ENCODE results near the gene SCN2B. TPM values are rescaled to one million over a fixed set of nuclear protein-coding genes. Genes with fewer than 3 reads are reported as not detected.
A peak's percentile ranks its signal among the peaks of the same experiment; 100 is the strongest.

Gene SCN2B
- total RNA-seq, 1 experiment from 2014 or later, result not detected

DNA sequence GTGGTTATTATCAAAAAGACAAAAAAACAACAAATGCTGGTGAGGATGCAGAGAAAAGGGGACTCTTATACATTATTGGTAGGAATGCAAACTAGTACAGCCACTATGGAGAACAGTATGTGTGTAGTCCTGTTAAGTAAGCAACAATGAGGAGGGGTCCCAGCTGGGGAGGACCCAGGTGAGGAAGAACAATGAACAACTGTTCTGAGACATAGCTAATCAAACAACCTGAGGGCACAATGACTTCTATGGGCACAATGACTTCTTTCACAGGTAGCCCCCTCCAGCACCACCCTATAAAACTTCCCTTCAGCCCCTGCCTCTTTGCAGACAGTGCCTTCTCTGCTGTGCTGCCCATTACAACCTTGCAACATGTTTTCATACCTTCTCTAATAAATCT, 42.8 kb upstream of the SCN2B start:
- Histone ChIP-seq H3K4me2 (ENCODE audit: low read depth, low read length, poor library complexity, severe bottlenecking) (peak overlapping the region; percentile 15), H3K79me2 (ENCODE audit: low read length) (no peaks in the 10 kb centered on the region)

DNA sequence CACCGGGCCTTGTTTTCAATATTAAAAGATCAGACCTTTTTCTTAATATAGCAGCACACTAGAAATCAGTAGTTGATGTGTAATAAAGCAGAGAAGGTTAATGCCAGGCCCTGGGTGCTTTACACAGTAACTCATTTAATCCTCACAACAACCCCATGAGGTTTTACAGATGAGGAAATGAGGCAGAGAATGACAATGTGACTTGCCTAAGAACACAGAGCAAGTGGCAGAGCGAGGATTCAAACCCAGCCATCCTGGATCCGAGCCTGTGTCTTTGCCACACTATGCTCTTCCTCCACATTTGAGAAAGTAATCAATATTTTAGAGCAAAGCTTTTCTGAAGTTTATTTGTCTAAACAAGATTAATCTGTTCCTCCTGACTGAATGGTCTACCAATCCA, 41.1 kb upstream of the SCN2B start:
- peaks cover 84% of the 10 kb centered on the region for H3K4me1 ChIP-seq (ENCODE audit: low read length)
- no peaks in the 10 kb centered on the region for H3K79me2 ChIP-seq (ENCODE audit: low read length)
- H2AFZ ChIP-seq (ENCODE audit: low read length), result no peak overlapping the region
- H3K36me3 ChIP-seq (ENCODE audit: insufficient read depth, low read length), result no peaks in the 10 kb centered on the region
- DNase-seq, result peak; percentile 60
- H3K4me2 ChIP-seq (ENCODE audit: low read depth, low read length, poor library complexity, severe bottlenecking), result peak overlapping the region; percentile 48
- H3K9me3 ChIP-seq (ENCODE audit: low read length), result no peaks in the 10 kb centered on the region
- H4K20me1 ChIP-seq (ENCODE audit: insufficient read depth, low read depth, low read length), result no peaks in the 10 kb centered on the region
- H3K9me2 ChIP-seq (replicated peaks; ENCODE audit: insufficient read depth, low read length), result no peaks in the 10 kb centered on the region
- peak overlapping the region; percentile 5; the same call in 1 of the 2 replicates for H3K4me3 ChIP-seq (ENCODE audit: low read length)
- H3K9ac ChIP-seq (ENCODE audit: low read length), result peak overlapping the region; percentile 53
- peak overlapping the region; percentile 99 for H3K27ac ChIP-seq (ENCODE audit: low read length)
- no peaks in the 10 kb centered on the region for H3K27me3 ChIP-seq (ENCODE audit: low read length)

More for the DNA sequence above, 42.8 kb upstream of the SCN2B start:
- H4K20me1 ChIP-seq (ENCODE audit: insufficient read depth, low read depth, low read length), result no peaks in the 10 kb centered on the region
- no peak overlapping the region for H2AFZ ChIP-seq (ENCODE audit: low read length)
- peaks cover 84% of the 10 kb centered on the region for H3K4me1 ChIP-seq (ENCODE audit: low read length)
- H3K9me2 ChIP-seq (replicated peaks; ENCODE audit: insufficient read depth, low read length), result no peaks in the 10 kb centered on the region
- no peaks in the 10 kb centered on the region for H3K27me3 ChIP-seq (ENCODE audit: low read length)
- no peaks in the 10 kb centered on the region for H3K9me3 ChIP-seq (ENCODE audit: low read length)
- no peaks in the 10 kb centered on the region for H3K36me3 ChIP-seq (ENCODE audit: insufficient read depth, low read length)
- H3K9ac ChIP-seq (ENCODE audit: low read length), result no peak overlapping the region
- no peak for DNase-seq
- no peak overlapping the region for H3K4me3 ChIP-seq (ENCODE audit: low read length)
- H3K27ac ChIP-seq (ENCODE audit: low read length), result no peak overlapping the region

DNA sequence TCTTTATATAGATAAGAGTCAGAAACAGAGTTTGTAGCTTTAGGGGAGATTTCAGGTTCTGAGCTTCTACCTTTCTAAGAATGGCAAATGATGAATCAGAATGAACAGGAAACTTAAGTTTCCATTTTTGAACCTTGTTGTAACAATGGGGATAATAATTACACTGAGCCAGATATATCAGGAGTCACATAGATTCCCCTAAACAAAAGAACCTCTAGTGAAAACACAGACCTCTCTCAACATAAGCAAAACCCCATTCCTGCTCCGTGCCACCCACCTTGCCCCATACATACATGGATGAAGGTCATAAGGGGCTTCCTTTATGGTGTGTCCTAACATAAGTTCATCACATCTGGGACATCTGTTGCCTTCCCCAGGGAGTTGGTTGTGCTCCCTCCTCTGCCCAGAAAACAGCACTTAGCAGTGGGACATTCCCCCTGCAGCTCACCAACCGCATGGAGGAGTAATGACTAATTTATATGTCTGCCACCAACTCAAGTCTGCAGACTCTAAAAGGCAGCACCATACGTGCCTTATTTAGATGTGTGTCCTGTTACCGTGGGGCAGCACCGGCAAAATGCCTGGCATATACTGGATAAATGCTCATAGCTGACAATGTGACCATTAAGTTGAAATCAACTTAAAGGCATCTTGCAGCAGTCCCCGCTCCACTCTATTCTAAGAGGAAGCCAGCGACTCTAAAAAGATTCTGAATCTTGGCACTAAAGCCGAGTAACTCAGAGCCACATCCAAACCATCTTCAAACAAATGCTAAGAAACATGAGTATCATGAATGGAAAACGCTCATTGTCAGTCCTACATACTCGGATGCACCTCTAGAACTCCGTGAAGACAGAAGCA, 40.4 kb upstream of the SCN2B start:
- H3K4me3 ChIP-seq (ENCODE audit: low read length), result peak overlapping the region; percentile 5; the same call in 1 of the 2 replicates
- no peaks in the 10 kb centered on the region for H3K36me3 ChIP-seq (ENCODE audit: insufficient read depth, low read length)
- H3K79me2 ChIP-seq (ENCODE audit: low read length), result no peaks in the 10 kb centered on the region
- peak overlapping the region; percentile 53 for H3K9ac ChIP-seq (ENCODE audit: low read length)
- H3K9me2 ChIP-seq (replicated peaks; ENCODE audit: insufficient read depth, low read length), result no peaks in the 10 kb centered on the region
- DNase-seq, result peak; percentile 61
- peak overlapping the region; percentile 48 for H3K4me2 ChIP-seq (ENCODE audit: low read depth, low read length, poor library complexity, severe bottlenecking)
- no peaks in the 10 kb centered on the region for H4K20me1 ChIP-seq (ENCODE audit: insufficient read depth, low read depth, low read length)
- H3K27me3 ChIP-seq (ENCODE audit: low read length), result no peaks in the 10 kb centered on the region
- no peaks in the 10 kb centered on the region for H3K9me3 ChIP-seq (ENCODE audit: low read length)
- H3K4me1 ChIP-seq (ENCODE audit: low read length), result peaks cover 89% of the 10 kb centered on the region
- no peak overlapping the region for H2AFZ ChIP-seq (ENCODE audit: low read length)
- peak overlapping the region; percentile 99 for H3K27ac ChIP-seq (ENCODE audit: low read length)

DNA sequence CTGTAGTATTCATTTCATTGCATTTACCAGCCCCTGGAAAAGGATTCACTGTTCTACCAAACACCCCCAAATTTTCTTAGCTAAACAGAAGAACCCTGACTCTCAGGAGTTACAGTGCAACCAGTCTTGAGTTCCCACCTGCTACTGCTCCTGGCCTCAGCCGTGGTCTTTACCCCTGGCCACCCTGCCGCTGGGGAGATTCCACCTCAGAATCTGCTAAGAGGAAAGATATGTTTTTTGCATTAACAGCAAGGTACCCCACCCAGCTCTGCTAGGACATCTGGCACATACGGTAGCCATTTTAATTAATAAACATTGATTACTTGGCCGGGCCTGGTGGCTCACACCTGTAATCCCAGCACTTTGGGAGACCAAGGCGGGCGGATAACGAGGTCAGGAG, 39.3 kb upstream of the SCN2B start:
- H3K27ac ChIP-seq (ENCODE audit: low read length), result peak overlapping the region; percentile 99
- no peaks in the 10 kb centered on the region for H3K27me3 ChIP-seq (ENCODE audit: low read length)
- peak overlapping the region; percentile 64 for H3K9ac ChIP-seq (ENCODE audit: low read length)
- peak overlapping the region; percentile 78 for H3K4me2 ChIP-seq (ENCODE audit: low read depth, low read length, poor library complexity, severe bottlenecking)
- H3K4me3 ChIP-seq (ENCODE audit: low read length), result peak overlapping the region; percentile 45
- H2AFZ ChIP-seq (ENCODE audit: low read length), result no peak overlapping the region
- no peaks in the 10 kb centered on the region for H3K79me2 ChIP-seq (ENCODE audit: low read length)
- H3K9me2 ChIP-seq (replicated peaks; ENCODE audit: insufficient read depth, low read length), result no peaks in the 10 kb centered on the region
- H3K4me1 ChIP-seq (ENCODE audit: low read length), result peaks cover 100% of the 10 kb centered on the region
- DNase-seq, result no peak
- no peaks in the 10 kb centered on the region for H3K9me3 ChIP-seq (ENCODE audit: low read length)
- no peaks in the 10 kb centered on the region for H3K36me3 ChIP-seq (ENCODE audit: insufficient read depth, low read length)
- H4K20me1 ChIP-seq (ENCODE audit: insufficient read depth, low read depth, low read length), result no peaks in the 10 kb centered on the region

DNA sequence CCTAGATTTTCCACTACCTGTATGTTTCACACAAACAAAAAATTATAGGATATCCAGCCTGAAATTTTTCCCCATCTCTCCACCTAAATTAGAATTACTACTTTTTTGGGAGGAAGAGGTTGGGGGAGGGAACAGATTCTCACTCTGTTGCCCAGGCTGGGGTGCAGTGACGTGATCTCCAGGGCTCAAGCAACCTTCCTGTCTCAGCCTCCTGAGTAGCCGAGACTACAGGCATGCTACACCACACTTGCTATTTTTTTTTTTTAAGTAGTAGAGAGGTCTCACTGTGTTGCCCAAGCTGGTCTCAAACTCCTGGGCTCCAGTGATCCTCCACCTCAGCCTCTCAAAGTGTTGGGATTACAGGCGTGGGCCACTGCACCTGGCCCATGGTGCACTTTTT, 38.8 kb upstream of the SCN2B start:
- Histone ChIP-seq H3K4me3 (ENCODE audit: low read length) (peak overlapping the region; percentile 45), H3K79me2 (ENCODE audit: low read length) (no peaks in the 10 kb centered on the region), H3K4me2 (ENCODE audit: low read depth, low read length, poor library complexity, severe bottlenecking) (peak overlapping the region; percentile 78), H3K9me3 (ENCODE audit: low read length) (no peaks in the 10 kb centered on the region), H3K4me1 (ENCODE audit: low read length) (peaks cover 100% of the 10 kb centered on the region), H3K36me3 (ENCODE audit: insufficient read depth, low read length) (no peaks in the 10 kb centered on the region), H2AFZ (ENCODE audit: low read length) (no peak overlapping the region), H3K27me3 (ENCODE audit: low read length) (no peaks in the 10 kb centered on the region), H3K9me2 (replicated peaks; ENCODE audit: insufficient read depth, low read length) (no peaks in the 10 kb centered on the region), H4K20me1 (ENCODE audit: insufficient read depth, low read depth, low read length) (no peaks in the 10 kb centered on the region), H3K9ac (ENCODE audit: low read length) (peak overlapping the region; percentile 64), H3K27ac (ENCODE audit: low read length) (peak overlapping the region; percentile 99)
- DNase-seq, result peak; percentile 66

DNA sequence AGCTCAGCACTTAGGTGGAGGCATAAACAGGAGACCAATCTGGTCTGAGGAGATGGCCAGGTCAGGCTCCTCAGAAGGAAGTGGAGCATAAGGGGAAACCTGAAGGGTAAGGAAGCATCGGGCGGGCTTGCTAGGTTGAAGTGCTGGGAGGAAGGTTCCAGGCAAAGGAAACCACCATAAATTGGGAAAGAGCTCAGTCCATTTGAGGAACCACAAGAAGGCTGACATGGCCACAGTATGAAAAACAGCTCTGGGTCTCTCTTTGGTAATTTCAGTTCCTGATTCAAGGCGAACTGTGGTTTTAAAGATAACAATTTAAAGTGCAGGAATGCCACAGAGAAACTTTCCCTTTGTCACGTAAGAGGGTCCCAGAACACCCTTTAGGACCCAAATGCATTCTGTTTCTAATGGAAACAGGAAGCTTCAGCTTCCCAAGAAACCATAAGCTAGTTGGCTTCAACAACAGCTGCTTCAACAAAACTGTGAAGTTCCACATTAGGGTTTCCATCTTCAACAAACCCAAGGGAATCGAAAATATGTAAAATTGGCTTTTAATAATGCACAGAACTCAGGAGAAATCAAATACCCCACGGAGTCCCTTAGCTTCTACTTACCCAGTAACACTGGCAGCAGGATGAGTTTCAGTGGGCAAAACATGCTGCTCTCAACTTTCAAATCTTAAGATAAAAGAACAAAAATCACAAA, 37.9 kb upstream of the SCN2B start:
- peak; percentile 78 for DNase-seq
- Histone ChIP-seq H3K36me3 (ENCODE audit: insufficient read depth, low read length) (no peaks in the 10 kb centered on the region), H3K9ac (ENCODE audit: low read length) (peak overlapping the region; percentile 64), H3K9me2 (replicated peaks; ENCODE audit: insufficient read depth, low read length) (no peaks in the 10 kb centered on the region), H3K27ac (ENCODE audit: low read length) (peak overlapping the region; percentile 99), H3K9me3 (ENCODE audit: low read length) (no peaks in the 10 kb centered on the region), H3K4me3 (ENCODE audit: low read length) (peak overlapping the region; percentile 45), H3K4me2 (ENCODE audit: low read depth, low read length, poor library complexity, severe bottlenecking) (peak overlapping the region; percentile 78), H3K79me2 (ENCODE audit: low read length) (no peaks in the 10 kb centered on the region), H2AFZ (ENCODE audit: low read length) (no peak overlapping the region), H3K27me3 (ENCODE audit: low read length) (no peaks in the 10 kb centered on the region), H3K4me1 (ENCODE audit: low read length) (peaks cover 92% of the 10 kb centered on the region), H4K20me1 (ENCODE audit: insufficient read depth, low read depth, low read length) (no peaks in the 10 kb centered on the region)

DNA sequence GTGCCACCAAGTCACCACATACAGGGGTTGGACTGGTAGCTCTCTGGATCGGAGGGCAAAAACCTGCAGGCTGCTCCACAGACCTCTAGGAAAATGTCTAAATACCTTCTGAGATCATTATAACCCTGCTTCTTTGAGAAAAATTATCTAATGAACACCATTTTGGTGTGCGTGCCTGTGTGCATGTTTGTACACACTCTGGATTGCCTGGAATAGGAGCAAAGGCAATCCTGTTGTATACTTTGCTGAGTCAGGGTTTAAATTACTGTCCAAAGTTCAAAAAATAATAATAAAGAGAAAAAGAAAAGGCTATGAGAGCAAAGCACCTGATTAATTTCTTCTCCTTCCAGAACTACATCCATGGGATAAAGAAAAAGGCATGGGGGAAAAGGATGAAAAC, 37.3 kb upstream of the SCN2B start:
- DNase-seq, result no peak
- Histone ChIP-seq H3K27me3 (ENCODE audit: low read length) (no peaks in the 10 kb centered on the region), H2AFZ (ENCODE audit: low read length) (no peak overlapping the region), H3K36me3 (ENCODE audit: insufficient read depth, low read length) (no peaks in the 10 kb centered on the region), H3K79me2 (ENCODE audit: low read length) (no peaks in the 10 kb centered on the region), H3K4me2 (ENCODE audit: low read depth, low read length, poor library complexity, severe bottlenecking) (peak overlapping the region; percentile 78), H3K4me1 (ENCODE audit: low read length) (peaks cover 86% of the 10 kb centered on the region), H3K9ac (ENCODE audit: low read length) (peak overlapping the region; percentile 64), H3K9me3 (ENCODE audit: low read length) (no peaks in the 10 kb centered on the region), H3K9me2 (replicated peaks; ENCODE audit: insufficient read depth, low read length) (no peaks in the 10 kb centered on the region), H4K20me1 (ENCODE audit: insufficient read depth, low read depth, low read length) (no peaks in the 10 kb centered on the region), H3K27ac (ENCODE audit: low read length) (peak overlapping the region; percentile 99), H3K4me3 (ENCODE audit: low read length) (peak overlapping the region; percentile 45; the same call in 1 of the 2 replicates)

DNA sequence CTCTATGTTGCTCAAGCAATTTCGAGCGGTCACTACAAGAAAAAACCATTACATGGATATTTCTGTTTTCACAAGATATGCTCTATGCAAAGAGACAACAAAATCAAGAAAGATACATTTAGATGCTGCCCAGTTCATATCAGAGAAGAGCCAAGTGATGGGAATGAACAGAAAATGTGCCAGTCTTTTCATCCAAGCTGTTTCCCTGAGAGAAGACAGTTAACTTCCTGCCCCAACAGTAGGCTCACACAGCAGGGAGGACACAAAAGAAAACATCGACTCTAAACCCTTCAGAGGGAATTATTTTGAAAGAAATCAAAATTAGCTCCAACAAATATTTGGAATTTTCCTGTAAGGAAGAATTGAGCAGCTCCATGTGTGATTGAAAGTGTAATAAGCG, 36.8 kb upstream of the SCN2B start:
- Histone ChIP-seq H2AFZ (ENCODE audit: low read length) (no peak overlapping the region), H3K27me3 (ENCODE audit: low read length) (no peaks in the 10 kb centered on the region), H3K36me3 (ENCODE audit: insufficient read depth, low read length) (no peaks in the 10 kb centered on the region), H3K4me3 (ENCODE audit: low read length) (no peak overlapping the region), H4K20me1 (ENCODE audit: insufficient read depth, low read depth, low read length) (no peaks in the 10 kb centered on the region), H3K4me2 (ENCODE audit: low read depth, low read length, poor library complexity, severe bottlenecking) (peak overlapping the region; percentile 78), H3K4me1 (ENCODE audit: low read length) (peaks cover 80% of the 10 kb centered on the region), H3K27ac (ENCODE audit: low read length) (peak overlapping the region; percentile 99), H3K9me2 (replicated peaks; ENCODE audit: insufficient read depth, low read length) (no peaks in the 10 kb centered on the region), H3K79me2 (ENCODE audit: low read length) (no peaks in the 10 kb centered on the region), H3K9ac (ENCODE audit: low read length) (peak overlapping the region; percentile 64), H3K9me3 (ENCODE audit: low read length) (no peaks in the 10 kb centered on the region)
- no peak for DNase-seq
